Tibial nerve (tissue), 3 donors: Measurements from ENCODE around the gene CELSR3.
A peak's percentile ranks its signal among the peaks of the same experiment; 100 is the strongest.

ENCODE experiments used
- CTCF ChIP-seq, 5 experiments: fragments of 200-600 bp in 3 of 5; fragments of 450-650 bp in 2 of 5; sonication (generic) in 3 of 5; IDR thresholded peaks; one replicate each; pipeline ENCODE4 v1.5.1; 2016 to 2019; ENCODE audit warnings: antibody characterized with exemption in 5 of 5, mild to moderate bottlenecking in 3 of 5, moderate library complexity in 2 of 5
- POLR2A ChIP-seq, 2 donors: fragments of 450-650 bp; IDR thresholded peaks; one replicate each; pipeline ENCODE4 v1.6.1; 2017; ENCODE audit warnings: antibody characterized with exemption in 2 of 2, mild to moderate bottlenecking in 2 of 2, moderate library complexity in 2 of 2

- peak; percentile 67 to 90 (median 79) for TF ChIP-seq CTCF (IDR thresholded peaks at IDR 0.05)
- peak; percentile 54 to 68 for TF ChIP-seq POLR2A (IDR thresholded peaks at IDR 0.05)
These were observed 1.0 kb upstream of the CELSR3 start for GRCh38 chr3:48663489-48664312.
